Amniotic epithelial cell (primary cell): ENCODE results near the gene EMC9.

ENCODE experiments used
- DNase-seq: peaks from one replicate; pipeline ENCODE4 v3.0.0-alpha.2; 2010; ENCODE audit warnings: low read depth

EMC9 gene

DNA sequence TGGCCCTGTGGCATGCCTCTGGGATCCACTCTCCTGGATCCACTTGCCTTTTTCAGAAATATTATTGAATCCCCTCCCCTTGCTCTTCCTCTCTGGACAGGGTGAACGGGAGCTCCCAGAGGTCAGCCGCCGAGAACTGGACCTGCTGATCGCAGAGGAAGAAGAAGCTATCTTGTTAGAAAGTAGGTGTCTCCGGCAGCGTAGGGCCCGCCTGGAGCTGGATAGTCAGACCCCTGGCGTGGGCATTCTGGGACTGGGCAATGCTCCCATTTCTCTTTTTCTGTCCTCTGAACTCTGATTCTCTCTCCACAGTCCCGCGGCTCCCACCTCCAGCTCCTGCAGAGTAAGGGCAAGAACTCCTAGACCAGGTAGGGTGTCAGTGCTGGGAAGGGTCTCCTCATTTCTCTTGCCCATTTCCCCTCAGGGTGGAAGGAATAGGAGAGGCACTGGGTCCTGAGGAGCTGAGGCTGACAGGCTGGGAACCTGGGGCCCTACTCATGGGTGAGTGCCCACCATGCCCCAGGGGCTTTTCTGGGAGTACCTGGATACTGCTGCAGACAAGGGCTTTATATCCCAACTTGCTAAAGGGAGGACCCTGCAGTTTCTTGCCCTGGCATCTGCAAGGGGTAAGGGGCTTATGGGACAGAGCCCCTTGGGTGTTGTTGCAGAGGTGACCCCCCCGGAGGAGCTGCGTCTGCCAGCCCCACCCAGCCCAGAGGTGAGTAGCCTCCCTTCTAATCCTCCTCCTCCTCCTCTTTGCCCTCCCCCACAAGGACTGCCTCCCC, 35.8 kb upstream of the EMC9 start:
- no peak for DNase-seq

DNA sequence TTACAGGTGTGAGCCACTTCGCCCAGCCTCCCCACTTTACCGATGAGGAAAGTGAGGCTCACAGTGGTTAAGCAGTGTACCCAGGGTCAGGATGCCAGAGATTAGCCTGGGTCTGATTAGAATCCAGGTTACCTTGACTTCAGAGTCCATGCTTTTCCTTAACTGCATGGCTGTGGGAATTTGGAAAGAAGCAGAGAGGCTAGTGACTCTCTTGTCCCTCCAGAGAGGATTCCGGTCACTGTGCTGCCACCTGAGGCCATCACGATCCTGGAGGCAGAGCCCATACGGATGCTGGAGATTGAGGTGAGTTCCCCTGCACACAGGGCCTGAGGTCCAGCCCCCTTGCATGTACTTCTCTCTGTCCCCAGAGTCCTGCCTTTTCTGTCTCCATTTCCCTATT, 35.2 kb upstream of the EMC9 start:
- DNase-seq: no peak

DNA sequence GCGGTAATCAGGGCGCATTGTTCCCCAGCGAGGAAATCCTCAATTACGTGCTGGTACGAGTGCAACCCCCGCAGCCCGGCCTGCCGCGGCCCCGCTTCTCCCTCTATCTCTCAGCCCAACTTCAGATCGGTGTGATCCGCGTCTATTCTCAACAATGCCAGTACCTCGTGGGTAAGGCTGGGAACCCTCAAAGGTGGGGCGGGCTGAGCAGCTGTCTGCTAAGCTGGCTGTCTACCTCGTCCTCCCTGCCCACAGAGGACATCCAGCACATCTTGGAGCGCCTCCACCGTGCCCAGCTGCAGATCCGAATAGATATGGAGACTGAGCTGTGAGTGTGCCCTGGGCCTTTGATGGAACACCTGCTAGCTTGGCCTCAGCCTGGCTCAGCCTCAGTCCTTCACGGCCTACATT, 31.5 kb upstream of the EMC9 start:
- no peak for DNase-seq

DNA sequence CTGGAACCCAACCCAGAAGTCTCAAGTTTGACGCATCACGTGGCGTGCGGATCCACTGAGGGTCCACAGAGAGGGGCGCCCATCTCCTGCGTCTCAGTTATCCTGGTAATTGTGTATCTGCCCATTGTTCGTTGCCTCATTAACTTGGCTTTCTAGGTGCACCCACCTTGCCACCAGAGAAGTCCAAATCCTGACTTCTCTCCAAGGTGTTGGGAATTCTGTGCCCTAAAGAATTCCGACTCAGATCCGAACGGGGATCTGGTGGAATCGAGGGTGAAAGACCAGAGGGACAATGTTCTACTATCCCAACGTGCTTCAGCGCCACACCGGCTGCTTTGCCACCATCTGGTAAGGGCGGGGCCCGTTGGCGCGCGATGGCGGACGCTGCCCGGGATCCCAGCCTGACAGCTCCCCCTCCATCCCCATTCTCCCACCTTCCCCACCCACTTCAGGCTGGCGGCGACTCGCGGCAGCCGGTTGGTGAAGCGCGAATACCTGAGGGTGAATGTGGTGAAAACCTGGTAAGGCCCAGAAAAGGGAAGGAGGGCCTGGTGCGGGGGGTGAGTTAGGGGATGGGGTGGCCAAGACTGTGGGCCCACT, 31.0 kb upstream of the EMC9 start:
- DNase-seq: no peak

DNA sequence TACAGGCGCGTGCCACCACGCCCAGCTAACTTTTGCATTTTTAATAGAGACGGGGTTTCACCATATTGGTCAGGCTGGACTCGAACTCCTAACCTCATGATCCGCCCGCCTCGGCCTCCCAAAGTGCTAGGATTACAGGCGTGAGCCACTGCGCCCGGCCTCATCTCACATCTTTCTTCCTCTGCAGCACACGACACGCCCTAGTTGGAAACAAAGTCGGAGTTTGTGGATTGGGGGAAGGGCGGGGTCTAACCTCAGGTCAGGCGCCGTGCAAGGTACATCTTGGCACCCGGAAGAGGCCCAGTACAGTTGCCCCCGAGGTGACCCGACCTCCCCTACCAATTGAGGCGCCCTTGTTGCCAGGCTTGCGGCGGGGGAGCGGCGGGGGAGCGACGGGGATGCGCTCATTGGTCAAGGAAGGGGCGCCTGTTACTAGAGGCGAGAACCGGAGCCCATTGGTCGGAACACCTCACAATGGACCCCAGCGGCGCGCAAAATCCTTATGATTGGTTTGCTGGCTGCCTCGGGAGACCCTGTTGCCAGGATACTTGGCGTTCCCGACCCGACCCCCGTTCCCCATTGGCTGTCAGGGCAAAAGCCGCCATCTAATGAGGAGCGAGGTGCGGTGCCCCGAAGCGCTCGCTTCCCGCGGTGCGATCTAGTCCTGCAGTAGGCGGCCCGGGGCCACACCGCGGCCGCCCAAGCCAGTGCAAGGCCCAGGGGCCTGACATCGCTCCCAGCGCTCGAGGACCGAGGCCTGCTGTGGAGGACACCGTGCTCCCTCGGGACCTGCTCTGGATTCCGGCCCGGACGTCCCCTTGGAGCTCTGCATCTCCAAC, 30.2 kb upstream of the EMC9 start, which contains the start of gene REC8:
REC8 (plus strand) TSS at position 659 of the 839 bp plus-strand sequence. CDS start 473 bp downstream, outside the sequence.
- peak; percentile 99 for DNase-seq

DNA sequence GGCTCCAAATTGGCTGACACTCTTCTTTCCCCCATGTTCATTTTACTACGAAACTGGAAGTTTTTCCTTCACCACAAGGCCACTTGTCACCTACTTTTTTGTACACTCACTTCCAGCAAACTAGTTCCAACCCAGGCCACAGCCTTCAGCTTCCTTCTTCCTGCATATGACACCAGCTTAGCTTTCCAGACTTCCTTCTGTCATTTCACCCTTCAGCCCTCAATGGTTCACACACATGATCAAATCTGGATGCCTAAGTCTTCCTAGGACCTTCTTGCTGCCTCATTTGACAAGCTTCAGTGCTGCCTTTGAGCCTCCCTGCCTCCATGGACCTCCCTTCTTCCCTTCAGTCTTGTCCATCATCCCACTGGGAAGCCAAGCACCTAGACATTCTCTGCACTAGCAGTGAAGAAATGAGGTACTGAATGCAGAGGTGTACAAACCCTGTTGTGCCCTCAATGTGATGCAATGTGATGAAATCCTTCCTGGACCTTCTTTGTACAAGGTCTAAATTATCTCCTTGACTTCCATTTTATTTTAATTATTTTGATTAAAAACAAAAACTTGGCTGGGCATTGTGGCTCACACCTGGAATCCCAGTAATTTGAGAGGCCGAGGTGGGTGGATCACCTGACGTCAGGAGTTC, 26.2 kb upstream of the EMC9 start:
- no peak for DNase-seq

DNA sequence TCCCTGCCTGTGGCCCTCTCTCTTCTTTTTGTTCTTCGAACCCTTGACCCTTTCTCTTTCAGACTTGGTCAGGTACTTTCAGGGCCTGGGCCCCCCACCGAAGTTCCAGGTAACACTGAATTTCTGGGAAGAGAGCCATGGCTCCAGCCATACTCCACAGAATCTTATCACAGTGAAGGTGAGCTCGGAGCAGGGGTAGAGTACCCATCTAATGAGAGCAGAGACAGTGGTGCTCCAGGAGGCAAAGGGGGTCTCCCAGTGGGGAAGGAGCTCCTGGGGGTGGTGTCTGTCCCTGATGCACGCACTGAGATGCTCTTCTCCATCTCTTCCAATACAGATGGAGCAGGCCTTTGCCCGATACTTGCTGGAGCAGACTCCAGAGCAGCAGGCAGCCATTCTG, 24.4 kb upstream of the EMC9 start:
- no peak for DNase-seq

DNA sequence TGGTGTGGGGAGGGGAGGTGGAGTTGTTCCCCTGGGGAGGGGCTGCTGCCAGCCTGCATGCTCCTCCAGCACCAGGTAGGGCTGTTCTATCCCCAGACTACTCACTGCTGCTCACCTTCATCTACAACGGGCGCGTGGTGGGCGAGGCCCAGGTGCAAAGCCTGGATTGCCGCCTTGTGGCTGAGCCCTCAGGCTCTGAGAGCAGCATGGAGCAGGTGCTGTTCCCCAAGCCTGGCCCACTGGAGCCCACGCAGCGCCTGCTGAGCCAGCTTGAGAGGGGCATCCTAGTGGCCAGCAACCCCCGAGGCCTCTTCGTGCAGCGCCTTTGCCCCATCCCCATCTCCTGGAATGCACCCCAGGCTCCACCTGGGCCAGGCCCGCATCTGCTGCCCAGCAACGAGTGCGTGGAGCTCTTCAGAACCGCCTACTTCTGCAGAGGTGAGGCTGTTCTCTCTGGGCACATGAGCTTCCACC, 23.2 kb upstream of the EMC9 start:
- DNase-seq: no peak

DNA sequence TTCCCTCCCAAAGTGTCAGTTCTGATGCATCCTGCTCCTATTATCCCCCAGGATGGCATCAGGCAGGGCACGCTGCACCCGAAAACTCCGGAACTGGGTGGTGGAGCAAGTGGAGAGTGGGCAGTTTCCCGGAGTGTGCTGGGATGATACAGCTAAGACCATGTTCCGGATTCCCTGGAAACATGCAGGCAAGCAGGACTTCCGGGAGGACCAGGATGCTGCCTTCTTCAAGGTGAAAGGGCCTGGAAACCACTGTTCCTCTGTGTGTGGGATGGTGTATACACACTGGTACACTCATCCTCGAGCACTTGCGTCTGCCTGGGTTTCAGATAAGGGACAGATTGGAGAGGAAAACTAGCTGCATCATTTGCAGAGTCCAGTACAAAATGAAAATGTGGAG, 20.7 kb upstream of the EMC9 start:
- DNase-seq: peak; percentile 92

DNA sequence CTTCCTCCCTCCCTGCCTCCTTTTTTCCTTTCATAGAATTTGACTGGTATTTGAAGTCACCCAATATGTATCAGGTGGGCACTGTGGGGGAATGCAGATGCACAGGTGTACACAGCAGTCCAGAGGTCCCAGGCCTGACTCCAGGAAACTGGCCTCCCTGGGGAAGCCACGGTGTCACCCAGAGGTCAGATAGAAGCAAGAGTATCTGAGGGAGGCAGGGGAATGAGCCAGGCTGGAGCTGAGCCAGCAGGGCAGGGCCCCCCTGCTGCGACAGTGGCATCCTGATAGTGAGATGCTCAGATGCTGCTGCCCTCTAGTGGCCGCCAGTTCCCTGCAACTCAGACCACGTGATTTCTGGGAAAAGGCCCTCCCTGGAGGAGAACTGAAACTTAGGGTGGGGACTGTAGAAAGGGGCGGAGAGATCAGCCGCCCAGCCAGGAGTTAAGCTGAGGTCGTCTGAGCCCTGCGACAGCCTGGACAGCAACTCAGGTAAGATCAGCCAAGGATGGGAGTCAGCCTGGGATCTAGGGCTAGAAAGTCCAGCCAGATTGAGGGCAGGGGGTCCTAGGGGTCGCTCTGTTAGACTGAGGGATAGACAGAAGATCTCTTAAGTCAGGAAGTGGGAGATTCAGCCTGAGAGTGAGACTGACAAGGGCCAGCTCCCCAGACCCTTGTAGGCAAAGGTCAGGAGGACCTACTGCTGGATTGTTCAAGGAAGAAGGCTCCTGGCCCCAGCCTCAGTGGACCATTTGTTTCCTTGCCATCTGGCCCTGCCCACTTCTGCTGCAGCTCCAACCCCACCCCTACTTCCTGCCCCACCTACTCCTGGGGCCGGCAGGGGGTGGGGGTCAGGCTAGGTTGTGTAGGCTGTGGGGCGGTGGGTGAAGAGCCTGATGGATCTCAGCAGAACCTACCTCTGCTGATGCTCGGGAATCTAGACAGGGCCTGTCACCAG, 19.7 kb upstream of the EMC9 start, which contains the start of gene IRF9:
IRF9 (plus strand) TSS at position 416 of the 955 bp plus-strand sequence. CDS start 880 bp downstream, outside the sequence.
- peak; percentile 90 for DNase-seq

DNA sequence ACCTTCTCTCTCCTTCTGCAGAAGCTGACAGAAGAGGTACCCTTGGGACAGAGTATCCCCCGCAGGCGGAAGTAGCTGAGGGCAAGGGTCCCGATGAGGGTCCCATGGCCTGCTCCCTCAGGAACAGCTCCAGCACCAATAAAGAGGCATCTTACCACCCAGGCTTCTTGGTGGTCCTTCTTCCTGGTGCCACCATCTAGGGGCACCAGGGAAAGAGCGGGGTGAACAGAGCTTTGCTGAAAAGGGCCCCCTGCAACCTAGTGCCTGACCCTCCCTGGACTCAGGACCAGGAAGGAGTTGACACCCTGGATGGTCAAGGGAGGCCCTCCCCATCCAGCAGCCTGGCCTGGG, 19.1 kb upstream of the EMC9 start:
- no peak for DNase-seq

DNA sequence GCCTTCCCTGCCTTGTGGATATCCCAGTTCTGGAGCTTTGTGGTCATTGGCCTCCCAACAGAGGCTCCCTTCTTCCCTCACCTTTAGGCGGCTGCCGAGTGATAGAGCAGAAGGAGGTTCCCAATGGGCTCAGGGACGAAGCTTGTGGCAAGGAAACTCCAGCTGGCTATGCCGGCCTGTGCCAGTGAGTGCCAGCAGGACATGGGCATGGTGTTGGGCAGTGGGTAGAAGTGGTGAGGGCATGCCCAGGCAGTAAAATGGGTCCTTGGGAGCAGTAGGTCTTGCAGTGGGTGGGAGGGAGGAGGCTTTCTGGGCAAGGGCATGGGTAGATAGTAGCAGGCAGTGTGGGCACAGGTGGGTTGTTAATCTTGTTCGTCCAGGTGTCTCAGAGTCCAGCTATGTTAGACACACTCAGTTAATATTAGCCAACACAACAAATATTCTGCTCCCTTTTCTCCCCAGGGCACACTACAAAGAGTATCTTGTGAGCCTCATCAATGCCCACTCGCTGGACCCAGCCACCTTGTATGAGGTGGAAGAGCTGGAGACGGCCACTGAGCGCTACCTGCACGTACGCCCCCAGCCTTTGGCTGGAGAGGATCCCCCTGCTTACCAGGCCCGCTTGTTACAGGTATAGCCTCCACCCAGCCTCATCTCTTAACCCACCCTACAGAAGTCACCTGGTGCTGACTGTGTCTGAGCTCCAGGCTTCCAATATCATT, 18.5 kb upstream of the EMC9 start:
- DNase-seq: no peak

DNA sequence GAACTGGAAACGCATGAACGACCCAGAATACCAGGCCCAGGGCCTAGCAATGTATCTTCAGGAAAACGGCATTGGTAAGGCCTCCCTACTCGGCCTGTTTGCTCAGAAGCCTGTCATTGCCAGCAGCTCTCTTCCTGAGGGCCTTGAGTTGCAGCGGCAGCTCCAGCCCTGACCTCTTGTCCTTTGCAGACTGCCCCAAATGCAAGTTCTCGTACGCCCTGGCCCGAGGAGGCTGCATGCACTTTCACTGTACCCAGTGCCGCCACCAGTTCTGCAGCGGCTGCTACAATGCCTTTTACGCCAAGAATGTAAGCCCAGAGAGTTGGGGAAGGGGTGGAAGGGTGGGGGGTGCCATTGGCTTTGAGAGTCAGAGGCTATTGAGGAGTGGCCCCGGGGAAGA, 15.9 kb upstream of the EMC9 start:
- no peak for DNase-seq

DNA sequence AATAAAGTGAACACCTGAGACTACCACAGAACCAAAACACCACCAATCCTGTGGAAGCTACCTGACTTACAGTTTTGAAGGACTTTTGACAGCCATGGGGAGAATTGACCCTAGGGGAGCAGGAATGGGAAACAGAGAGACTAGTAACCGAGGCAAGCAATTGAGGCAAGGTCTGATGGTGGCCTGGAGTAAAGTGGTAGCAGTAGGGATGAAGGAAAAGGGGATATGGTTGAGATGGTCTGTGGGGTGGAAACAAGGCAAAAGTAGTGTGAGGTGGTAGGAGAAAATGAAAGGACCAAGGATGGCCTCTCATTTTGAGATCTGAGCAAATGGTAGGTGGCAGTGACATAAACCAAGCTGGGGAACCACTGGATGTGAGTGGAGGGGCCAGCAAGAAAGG, 15.4 kb upstream of the EMC9 start:
- DNase-seq: no peak

DNA sequence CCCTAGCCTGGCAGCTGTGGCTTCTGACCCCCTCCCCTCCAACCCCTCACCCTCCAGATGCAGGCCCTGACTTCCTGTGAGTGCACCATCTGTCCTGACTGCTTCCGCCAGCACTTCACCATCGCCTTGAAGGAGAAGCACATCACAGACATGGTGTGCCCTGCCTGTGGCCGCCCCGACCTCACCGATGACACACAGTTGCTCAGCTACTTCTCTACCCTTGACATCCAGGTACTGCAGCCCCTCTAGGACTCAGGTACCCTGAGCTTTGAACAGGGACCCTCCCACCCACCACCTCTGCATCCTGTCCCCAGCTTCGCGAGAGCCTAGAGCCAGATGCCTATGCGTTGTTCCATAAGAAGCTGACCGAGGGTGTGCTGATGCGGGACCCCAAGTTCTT, 13.7 kb upstream of the EMC9 start:
- no peak for DNase-seq

DNA sequence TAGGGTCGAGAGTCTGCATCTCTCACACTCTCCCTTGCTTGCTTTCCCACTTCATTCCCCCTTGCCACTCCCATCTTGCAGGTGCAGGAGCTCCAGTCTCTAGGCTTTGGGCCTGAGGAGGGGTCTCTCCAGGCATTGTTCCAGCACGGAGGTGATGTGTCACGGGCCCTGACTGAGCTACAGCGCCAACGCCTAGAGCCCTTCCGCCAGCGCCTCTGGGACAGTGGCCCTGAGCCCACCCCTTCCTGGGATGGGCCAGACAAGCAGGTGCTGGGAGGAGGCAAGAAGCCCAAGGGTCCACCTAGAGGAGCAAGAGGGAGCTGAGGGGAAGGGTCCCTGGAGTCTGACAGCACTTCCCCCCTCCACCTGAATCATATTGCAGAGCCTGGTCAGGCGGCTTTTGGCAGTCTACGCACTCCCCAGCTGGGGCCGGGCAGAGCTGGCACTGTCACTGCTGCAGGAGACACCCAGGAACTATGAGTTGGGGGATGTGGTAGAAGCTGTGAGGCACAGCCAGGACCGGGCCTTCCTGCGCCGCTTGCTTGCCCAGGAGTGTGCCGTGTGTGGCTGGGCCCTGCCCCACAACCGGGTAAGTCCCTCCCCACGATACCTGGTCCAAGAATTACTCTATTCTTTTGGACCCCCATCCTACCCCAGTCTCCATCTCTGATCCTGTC, 10.2 kb upstream of the EMC9 start:
- no peak for DNase-seq

DNA sequence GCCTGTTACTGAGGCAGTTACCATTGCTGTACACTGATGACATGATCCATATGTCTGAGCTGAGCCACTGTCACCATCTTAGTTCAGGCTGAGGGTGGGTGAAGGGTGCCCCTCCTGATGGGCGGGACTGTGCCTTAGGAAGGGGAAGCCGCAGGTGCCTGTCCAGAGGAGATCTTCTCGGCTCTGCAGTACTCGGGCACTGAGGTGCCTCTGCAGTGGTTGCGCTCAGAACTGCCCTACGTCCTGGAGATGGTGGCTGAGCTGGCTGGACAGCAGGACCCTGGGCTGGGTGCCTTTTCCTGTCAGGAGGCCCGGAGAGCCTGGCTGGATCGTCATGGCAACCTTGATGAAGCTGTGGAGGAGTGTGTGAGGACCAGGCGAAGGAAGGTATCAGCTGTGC, 9.6 kb upstream of the EMC9 start:
- DNase-seq: no peak

DNA sequence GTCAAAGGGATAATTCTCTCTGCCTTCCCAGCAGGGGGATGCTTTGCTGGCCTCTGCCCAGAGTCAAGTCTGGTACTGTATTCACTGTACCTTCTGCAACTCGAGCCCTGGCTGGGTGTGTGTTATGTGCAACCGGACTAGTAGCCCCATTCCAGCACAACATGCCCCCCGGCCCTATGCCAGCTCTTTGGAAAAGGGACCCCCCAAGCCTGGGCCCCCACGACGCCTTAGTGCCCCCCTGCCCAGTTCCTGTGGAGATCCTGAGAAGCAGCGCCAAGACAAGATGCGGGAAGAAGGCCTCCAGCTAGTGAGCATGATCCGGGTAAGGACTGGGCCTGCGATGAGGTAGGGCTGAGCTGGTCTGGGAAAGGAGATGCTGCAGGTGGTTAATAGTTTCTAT, 9.2 kb upstream of the EMC9 start:
- DNase-seq: no peak

DNA sequence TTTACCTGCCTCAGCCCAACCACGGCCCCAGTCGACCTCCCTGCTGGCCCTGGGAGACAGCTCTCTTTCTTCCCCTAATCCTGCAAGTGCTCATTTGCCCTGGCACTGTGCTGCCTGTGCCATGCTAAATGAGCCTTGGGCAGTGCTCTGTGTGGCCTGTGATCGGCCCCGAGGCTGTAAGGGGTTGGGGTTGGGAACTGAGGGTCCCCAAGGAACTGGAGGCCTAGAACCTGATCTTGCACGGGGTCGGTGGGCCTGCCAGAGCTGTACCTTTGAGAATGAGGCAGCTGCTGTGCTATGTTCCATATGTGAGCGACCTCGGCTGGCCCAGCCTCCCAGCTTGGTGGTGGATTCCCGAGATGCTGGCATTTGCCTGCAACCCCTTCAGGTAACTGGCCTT, 8.7 kb upstream of the EMC9 start:
- DNase-seq: no peak
